VCaP (cell line): ENCODE results near the gene ANKRD44.
A peak's percentile ranks its signal among the peaks of the same experiment; 100 is the strongest.

Source experiments
- H3K27ac ChIP-seq: fragments of 450-650 bp; 2 replicates; pipeline ENCODE4 v1.5.1; 2017
- TF ChIP-seq, protein P1 (sequence below): fragments of 450-650 bp; conservative IDR thresholded peaks from 2 replicates; pipeline ENCODE4 v1.5.1; 2017; ENCODE audit warnings: mild to moderate bottlenecking, moderate library complexity

Gene ANKRD44

DNA sequence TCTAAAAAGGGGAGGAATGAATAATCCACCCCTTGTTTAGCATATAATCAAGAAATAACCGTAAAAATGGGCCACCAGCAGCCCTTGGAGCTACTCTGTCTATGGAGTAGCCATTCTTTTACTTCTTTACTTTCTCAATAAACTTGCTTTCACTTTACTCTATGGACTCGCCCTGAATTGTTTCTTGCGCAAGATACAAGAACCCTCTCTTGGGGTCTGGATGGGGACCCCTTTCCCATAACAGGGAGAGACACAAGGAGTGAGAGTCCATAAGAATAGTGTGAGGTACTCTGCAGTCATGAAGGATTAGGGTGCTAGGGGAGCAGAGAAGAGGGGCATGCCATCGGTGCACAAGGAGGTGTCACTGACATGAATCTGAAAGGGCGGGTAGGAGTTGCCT lies 224.9 kb downstream of the ANKRD44 start:
- TF ChIP-seq, protein P1, sequence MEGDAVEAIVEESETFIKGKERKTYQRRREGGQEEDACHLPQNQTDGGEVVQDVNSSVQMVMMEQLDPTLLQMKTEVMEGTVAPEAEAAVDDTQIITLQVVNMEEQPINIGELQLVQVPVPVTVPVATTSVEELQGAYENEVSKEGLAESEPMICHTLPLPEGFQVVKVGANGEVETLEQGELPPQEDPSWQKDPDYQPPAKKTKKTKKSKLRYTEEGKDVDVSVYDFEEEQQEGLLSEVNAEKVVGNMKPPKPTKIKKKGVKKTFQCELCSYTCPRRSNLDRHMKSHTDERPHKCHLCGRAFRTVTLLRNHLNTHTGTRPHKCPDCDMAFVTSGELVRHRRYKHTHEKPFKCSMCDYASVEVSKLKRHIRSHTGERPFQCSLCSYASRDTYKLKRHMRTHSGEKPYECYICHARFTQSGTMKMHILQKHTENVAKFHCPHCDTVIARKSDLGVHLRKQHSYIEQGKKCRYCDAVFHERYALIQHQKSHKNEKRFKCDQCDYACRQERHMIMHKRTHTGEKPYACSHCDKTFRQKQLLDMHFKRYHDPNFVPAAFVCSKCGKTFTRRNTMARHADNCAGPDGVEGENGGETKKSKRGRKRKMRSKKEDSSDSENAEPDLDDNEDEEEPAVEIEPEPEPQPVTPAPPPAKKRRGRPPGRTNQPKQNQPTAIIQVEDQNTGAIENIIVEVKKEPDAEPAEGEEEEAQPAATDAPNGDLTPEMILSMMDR, result no peak
- peak overlapping the region; percentile 36 for H3K27ac ChIP-seq

- TF ChIP-seq, protein P1, result no peak
- no peak overlapping the region for H3K27ac ChIP-seq
Measured at GRCh38 chr2:197081294-197081693, 229.3 kb downstream of the ANKRD44 start.

GRCh38 chr2:197080578-197081216 lies 229.9 kb downstream of the ANKRD44 start:
- TF ChIP-seq, protein P1, result no peak
- H3K27ac ChIP-seq, result no peak overlapping the region

DNA sequence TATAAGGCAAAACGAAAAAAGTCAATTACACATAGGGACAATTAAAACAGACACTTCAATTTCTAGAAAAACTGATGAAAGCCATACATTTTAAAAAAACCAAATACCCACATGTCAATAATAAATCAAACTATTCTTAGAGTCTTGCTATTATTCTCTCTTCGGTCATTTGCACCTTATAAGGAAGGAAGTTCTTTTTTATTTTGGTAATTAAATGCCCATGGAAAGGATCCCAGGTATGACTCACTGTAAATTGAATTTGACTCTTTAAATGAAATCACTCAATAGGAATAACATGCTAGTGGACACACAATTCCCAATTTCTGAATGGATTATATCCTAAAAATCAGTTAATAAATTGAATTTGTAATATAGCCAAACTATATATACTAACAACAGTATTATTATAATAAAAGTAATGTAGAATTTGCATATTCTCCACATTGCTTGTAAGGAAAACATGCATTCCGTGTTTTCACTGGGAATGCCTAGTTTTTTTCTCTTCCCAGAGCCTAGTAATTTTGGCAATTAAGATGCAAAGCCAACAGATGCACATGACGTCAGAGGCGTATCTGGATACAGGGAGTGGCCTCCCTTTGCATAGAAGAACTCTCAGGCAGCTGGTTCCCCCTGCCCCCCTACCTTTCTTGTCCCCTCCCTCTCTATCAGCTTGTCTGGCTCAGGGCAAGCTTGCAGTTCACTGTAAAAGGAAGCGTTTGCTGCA lies 230.6 kb downstream of the ANKRD44 start:
- TF ChIP-seq, protein P1, result no peak
- no peak overlapping the region for H3K27ac ChIP-seq

GRCh38 chr2:197079414-197079813 lies 231.2 kb downstream of the ANKRD44 start:
- TF ChIP-seq, protein P1, result no peak

DNA sequence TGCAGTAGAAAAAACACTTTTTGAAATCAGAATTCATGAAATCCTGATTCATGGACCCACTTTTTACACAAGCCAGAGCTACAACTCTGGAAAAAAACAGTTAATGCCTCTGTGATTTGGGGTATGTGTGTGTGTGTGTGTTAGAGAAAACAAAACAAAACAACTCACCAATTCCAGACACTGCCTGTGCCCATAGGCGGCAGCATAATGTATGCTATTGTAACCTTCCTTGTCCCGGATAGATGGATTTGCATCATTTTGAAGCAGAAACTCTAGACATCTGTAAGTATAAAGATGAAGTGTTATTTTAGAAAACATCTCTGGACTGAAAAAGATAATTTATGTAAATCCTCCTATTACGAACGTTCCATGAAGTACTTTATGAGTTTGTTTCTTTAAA lies 232.0 kb downstream of the ANKRD44 start:
- no peak overlapping the region for H3K27ac ChIP-seq
- TF ChIP-seq, protein P1, result no peak

More at GRCh38 chr2:197079414-197079813, 231.2 kb downstream of the ANKRD44 start:
- H3K27ac ChIP-seq, result no peak overlapping the region

- TF ChIP-seq, protein P1, result no peak
- no peak overlapping the region for H3K27ac ChIP-seq
Measured at GRCh38 chr2:197077336-197077735, 233.2 kb downstream of the ANKRD44 start.
